Activated naive CD8-positive, alpha-beta T cell treated with anti-CD3 and anti-CD28 coated beads for 36 hours (primary cell): ENCODE measurements around the gene ATP8B1. TPM values are rescaled to one million over a fixed set of nuclear protein-coding genes. Genes with fewer than 3 reads are reported as not detected.
"Not testable (repeated sequence)": the region's sequence is repeated elsewhere in the genome, so short reads cannot be mapped to it uniquely, and the experiment has no call there.

ENCODE experiments used
- DNase-seq: peaks from one replicate; pipeline ENCODE4 v3.0.0; 2021
- H3K27ac Mint-ChIP-seq: one replicate; pipeline ENCODE4 v1.8.0; 2022; ENCODE audit warnings: mild to moderate bottlenecking, moderate library complexity, mixed read lengths
- H3K27me3 Mint-ChIP-seq: one replicate; pipeline ENCODE4 v1.8.0; 2022; ENCODE audit warnings: mild to moderate bottlenecking, mixed read lengths
- H3K36me3 Mint-ChIP-seq: one replicate; pipeline ENCODE4 v1.8.0; 2021; ENCODE audit warnings: mild to moderate bottlenecking, mixed read lengths
- H3K4me1 Mint-ChIP-seq: one replicate; pipeline ENCODE4 v1.8.0; 2021; ENCODE audit warnings: mixed read lengths
- H3K4me3 Mint-ChIP-seq: one replicate; pipeline ENCODE4 v1.8.0; 2022; ENCODE audit warnings: mild to moderate bottlenecking, moderate library complexity, mixed read lengths
- H3K9me3 Mint-ChIP-seq: one replicate; pipeline ENCODE4 v1.8.0; 2022; ENCODE audit warnings: mixed read lengths
- total RNA-seq, 2 experiments: library from RNA; stranded (reverse); gene quantifications; one replicate each; pipeline ENCODE4 v1.2.3, GENCODE V29; 2021

The ATP8B1 gene
- total RNA-seq, 2 experiments from 2014 or later = 1.4 to 1.5 TPM

- H3K4me1 Mint-ChIP-seq = peaks cover 13% of the 10 kb centered on the region
- H3K9me3 Mint-ChIP-seq = no peaks in the 10 kb centered on the region
- H3K36me3 Mint-ChIP-seq = no peaks in the 10 kb centered on the region
- no peak for DNase-seq
- no peak overlapping the region for H3K27ac Mint-ChIP-seq
- H3K4me3 Mint-ChIP-seq = no peak overlapping the region
- no peaks in the 10 kb centered on the region for H3K27me3 Mint-ChIP-seq
These were observed 55.1 kb downstream of the ATP8B1 start for GRCh38 chr18:57747809-57748680.

GRCh38 chr18:57744211-57744694, 58.9 kb downstream of the ATP8B1 start:
- Mint-ChIP-seq H3K36me3 (peaks cover 3% of the 10 kb centered on the region), H3K9me3 (peaks cover 1% of the 10 kb centered on the region), H3K4me1 (peaks cover 9% of the 10 kb centered on the region), H3K27me3 (no peaks in the 10 kb centered on the region), H3K27ac (no peak overlapping the region), H3K4me3 (no peak overlapping the region)
- DNase-seq = no peak

- H3K36me3 Mint-ChIP-seq = peaks cover 7% of the 10 kb centered on the region
- H3K4me1 Mint-ChIP-seq = no peaks in the 10 kb centered on the region
- H3K27ac Mint-ChIP-seq = no peak overlapping the region
- H3K4me3 Mint-ChIP-seq = no peak overlapping the region
- no peak for DNase-seq
- H3K9me3 Mint-ChIP-seq = peaks cover 1% of the 10 kb centered on the region
- H3K27me3 Mint-ChIP-seq = no peaks in the 10 kb centered on the region
These were observed 60.1 kb downstream of the ATP8B1 start for GRCh38 chr18:57743008-57743407.

- Mint-ChIP-seq H3K27ac (no peak overlapping the region), H3K9me3 (peaks cover 1% of the 10 kb centered on the region), H3K4me1 (no peaks in the 10 kb centered on the region), H3K4me3 (no peak overlapping the region), H3K36me3 (peaks cover 13% of the 10 kb centered on the region), H3K27me3 (no peaks in the 10 kb centered on the region)
- no peak for DNase-seq
These were observed 61.8 kb downstream of the ATP8B1 start for GRCh38 chr18:57741273-57741672.

GRCh38 chr18:57738078-57738477, 65.0 kb downstream of the ATP8B1 start:
- Mint-ChIP-seq H3K9me3 (peaks cover 7% of the 10 kb centered on the region), H3K36me3 (peaks cover 23% of the 10 kb centered on the region), H3K27ac (no peak overlapping the region), H3K4me1 (no peaks in the 10 kb centered on the region), H3K27me3 (no peaks in the 10 kb centered on the region), H3K4me3 (no peak overlapping the region)
- no peak for DNase-seq

DNA sequence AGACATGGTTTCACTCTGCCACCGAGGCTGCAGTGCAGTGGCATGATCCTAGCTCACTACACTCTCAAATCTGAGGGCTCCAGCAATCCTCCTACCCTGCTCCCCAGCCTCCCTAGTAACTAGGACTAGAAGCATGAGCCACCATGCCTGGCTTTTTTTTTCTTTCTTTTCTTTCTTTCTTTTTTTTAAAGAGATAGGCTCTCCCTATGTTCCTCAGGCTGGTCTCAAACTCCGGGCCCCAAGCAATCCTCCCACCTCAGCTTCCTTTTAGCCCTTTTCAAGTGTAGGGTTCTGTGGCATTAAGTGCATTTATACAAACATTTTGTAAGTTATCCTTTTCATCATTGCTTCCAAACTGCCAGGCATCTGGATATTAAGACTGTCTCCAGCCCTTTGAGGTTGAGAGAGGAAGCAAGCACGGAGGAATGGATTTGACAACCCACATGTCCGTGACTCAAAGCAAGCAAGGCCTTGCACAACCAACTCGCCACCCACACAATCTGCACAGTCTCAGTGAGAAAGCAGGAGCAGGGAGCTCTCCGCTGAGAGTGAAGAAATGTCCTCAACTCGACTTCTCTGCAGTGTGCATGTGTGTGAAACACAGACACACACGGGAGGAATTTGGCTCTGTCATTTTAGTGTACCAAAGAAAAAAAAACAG, 65.6 kb downstream of the ATP8B1 start:
- no peak overlapping the region for H3K4me3 Mint-ChIP-seq
- H3K27me3 Mint-ChIP-seq = no peaks in the 10 kb centered on the region
- H3K36me3 Mint-ChIP-seq = peaks cover 26% of the 10 kb centered on the region
- no peak for DNase-seq
- H3K27ac Mint-ChIP-seq = no peak overlapping the region
- no peaks in the 10 kb centered on the region for H3K4me1 Mint-ChIP-seq
- peaks cover 7% of the 10 kb centered on the region for H3K9me3 Mint-ChIP-seq

GRCh38 chr18:57735042-57735441, 68.1 kb downstream of the ATP8B1 start:
- DNase-seq, H3K27me3 Mint-ChIP-seq: not testable (repeated sequence)
- peaks cover 30% of the 10 kb centered on the region for H3K36me3 Mint-ChIP-seq

DNA sequence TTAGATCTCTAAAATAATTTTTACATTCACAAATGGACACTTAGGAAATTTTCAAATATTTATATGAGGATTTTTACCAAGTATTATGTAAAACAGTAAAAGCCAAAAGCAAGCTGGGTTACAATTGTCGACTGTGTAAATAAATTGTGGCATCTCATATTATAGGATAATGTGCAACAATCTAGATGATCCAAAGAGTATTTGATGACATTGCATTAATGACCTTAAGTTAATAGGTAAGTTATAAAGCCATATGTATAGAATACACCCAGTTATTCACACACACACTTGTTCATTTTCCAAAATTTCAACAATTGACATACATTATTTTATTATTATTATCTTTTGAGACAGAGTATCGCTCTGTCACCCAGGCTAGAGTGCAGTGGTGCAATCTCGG, 69.3 kb downstream of the ATP8B1 start:
- Mint-ChIP-seq H3K27ac (no peak overlapping the region), H3K4me3 (no peak overlapping the region), H3K9me3 (peaks cover 16% of the 10 kb centered on the region), H3K4me1 (no peaks in the 10 kb centered on the region), H3K36me3 (peaks cover 27% of the 10 kb centered on the region), H3K27me3 (no peaks in the 10 kb centered on the region)
- DNase-seq = no peak

More at GRCh38 chr18:57735042-57735441, 68.1 kb downstream of the ATP8B1 start:
- H3K4me1 Mint-ChIP-seq, H3K9me3 Mint-ChIP-seq, H3K27ac Mint-ChIP-seq, H3K4me3 Mint-ChIP-seq: not testable (repeated sequence)

DNA sequence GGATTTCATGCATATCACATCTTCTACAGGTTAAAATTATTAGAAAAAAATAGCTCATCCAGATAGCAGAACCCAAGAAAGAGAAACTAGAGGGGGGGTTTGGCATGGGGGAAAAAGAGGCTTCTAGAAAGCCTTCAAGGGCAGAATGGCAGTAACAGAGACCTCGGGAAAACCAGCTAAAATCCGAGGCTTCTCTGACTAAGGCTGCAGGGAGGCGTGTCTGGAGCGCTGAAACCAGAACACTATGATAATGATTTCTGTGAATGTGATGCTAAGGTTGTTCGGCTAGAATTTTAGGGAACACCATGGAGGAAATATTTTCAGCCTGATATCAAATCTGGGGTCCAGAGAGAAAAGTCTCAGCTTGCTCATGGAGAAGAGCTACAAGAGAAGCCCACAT, 73.0 kb downstream of the ATP8B1 start:
- Mint-ChIP-seq H3K27me3 (no peaks in the 10 kb centered on the region), H3K27ac (no peak overlapping the region), H3K9me3 (peaks cover 39% of the 10 kb centered on the region), H3K36me3 (peaks cover 24% of the 10 kb centered on the region), H3K4me3 (no peak overlapping the region), H3K4me1 (peaks cover 4% of the 10 kb centered on the region)
- DNase-seq = no peak

GRCh38 chr18:57728941-57729511, 74.1 kb downstream of the ATP8B1 start:
- DNase-seq = no peak
- Mint-ChIP-seq H3K4me3 (no peak overlapping the region), H3K4me1 (peaks cover 4% of the 10 kb centered on the region), H3K27me3 (no peaks in the 10 kb centered on the region), H3K9me3 (peaks cover 37% of the 10 kb centered on the region), H3K27ac (no peak overlapping the region), H3K36me3 (peaks cover 22% of the 10 kb centered on the region)

- H3K27ac Mint-ChIP-seq = no peak overlapping the region
- no peak overlapping the region for H3K4me3 Mint-ChIP-seq
- no peak for DNase-seq
- peaks cover 20% of the 10 kb centered on the region for H3K36me3 Mint-ChIP-seq
- no peaks in the 10 kb centered on the region for H3K27me3 Mint-ChIP-seq
- H3K9me3 Mint-ChIP-seq = peaks cover 37% of the 10 kb centered on the region
- H3K4me1 Mint-ChIP-seq = peaks cover 4% of the 10 kb centered on the region
These were observed 74.9 kb downstream of the ATP8B1 start for GRCh38 chr18:57727952-57728807.

DNA sequence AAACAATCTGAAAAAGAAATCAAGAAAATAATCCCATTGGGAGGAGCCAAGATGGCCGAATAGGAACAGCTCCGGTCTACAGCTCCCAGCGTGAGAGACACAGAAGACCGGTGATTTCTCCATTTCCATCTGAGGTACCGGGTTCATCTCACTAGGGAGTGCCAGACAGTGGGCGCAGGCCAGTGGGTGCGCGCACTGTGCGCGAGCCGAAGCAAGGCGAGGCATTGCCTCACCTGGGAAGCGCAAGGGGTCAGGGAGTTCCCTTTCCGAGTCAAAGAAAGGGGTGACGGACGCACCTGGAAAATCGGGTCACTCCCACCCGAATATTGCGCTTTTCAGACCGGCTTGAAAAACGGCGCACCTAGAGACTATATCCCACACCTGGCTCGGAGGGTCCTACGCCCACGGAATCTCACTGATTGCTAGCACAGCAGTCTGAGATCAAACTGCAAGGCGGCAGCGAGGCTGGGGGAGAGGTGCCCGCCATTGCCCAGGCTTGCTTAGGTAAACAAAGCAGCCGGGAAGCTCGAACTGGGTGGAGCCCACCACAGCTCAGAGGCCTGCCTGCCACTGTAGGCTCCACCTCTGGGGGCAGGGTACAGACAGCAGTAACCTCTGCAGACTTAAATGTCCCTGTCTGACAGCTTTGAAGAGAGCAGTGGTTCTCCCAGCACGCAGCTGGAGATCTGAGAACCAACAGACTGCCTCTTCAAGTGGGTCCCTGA, 83.7 kb downstream of the ATP8B1 start:
- not testable (repeated sequence) for DNase-seq, H3K27ac Mint-ChIP-seq, H3K4me1 Mint-ChIP-seq, H3K4me3 Mint-ChIP-seq, H3K27me3 Mint-ChIP-seq, H3K36me3 Mint-ChIP-seq
- peaks cover 27% of the 10 kb centered on the region for H3K9me3 Mint-ChIP-seq

DNA sequence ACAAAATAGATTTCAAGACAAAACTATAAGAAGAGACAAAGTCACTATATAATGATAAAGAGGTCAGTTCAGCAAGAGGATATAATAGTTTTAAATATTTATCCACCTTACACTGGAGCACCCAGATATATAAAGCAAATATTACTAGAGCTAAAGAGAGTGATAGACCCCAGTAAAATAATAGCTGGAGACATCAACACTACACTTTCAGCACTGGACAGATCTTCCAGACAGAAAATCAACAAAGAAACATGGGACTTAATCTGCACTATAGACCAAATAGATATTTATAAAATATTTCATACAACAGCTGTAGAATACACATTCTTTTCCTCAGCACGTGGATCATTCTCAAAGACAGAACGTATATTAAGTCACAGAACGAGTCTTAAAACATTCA, 86.6 kb downstream of the ATP8B1 start:
- Mint-ChIP-seq H3K4me1 (peaks cover 2% of the 10 kb centered on the region), H3K27me3 (no peaks in the 10 kb centered on the region), H3K27ac (no peak overlapping the region), H3K36me3 (peaks cover 10% of the 10 kb centered on the region), H3K9me3 (peaks cover 28% of the 10 kb centered on the region), H3K4me3 (no peak overlapping the region)
- no peak for DNase-seq

GRCh38 chr18:57715671-57716070, 87.4 kb downstream of the ATP8B1 start:
- no peak for DNase-seq
- peaks cover 10% of the 10 kb centered on the region for H3K36me3 Mint-ChIP-seq
- H3K9me3 Mint-ChIP-seq = peaks cover 29% of the 10 kb centered on the region
- H3K4me1 Mint-ChIP-seq = peaks cover 2% of the 10 kb centered on the region
- H3K27me3 Mint-ChIP-seq = no peaks in the 10 kb centered on the region
- H3K27ac Mint-ChIP-seq = no peak overlapping the region
- no peak overlapping the region for H3K4me3 Mint-ChIP-seq
